Loucy (cell line): ENCODE data around the gene APPL2.

Experiments
- H2AFZ ChIP-seq: fragments of 200-600 bp; sonication (generic); 2 replicates; pipeline ENCODE4 v1.6.0; 2016; ENCODE audit warnings: antibody characterized with exemption, mild to moderate bottlenecking, low read length, moderate library complexity
- H3F3A ChIP-seq: fragments of 200-600 bp; 2 replicates; pipeline ENCODE4 v1.6.0; 2016; ENCODE audit warnings: antibody characterized with exemption, low read depth, mild to moderate bottlenecking
- H3K27me3 ChIP-seq: fragments of 200-600 bp; sonication (generic); 2 replicates; pipeline ENCODE4 v1.6.1; 2014; ENCODE audit warnings: low read length, mild to moderate bottlenecking; ENCODE audit not compliant: insufficient read depth, poor library complexity, severe bottlenecking
- H3K36me3 ChIP-seq: fragments of 200-600 bp; sonication (generic); 2 replicates; pipeline ENCODE4 v1.6.1; 2016; ENCODE audit warnings: low read length; ENCODE audit not compliant: insufficient read depth
- H3K4me1 ChIP-seq: fragments of 200-600 bp; sonication (generic); 2 replicates; pipeline ENCODE4 v1.5.1; 2014; ENCODE audit warnings: low read length, mild to moderate bottlenecking; ENCODE audit not compliant: insufficient read depth, poor library complexity, severe bottlenecking
- H3K4me2 ChIP-seq: fragments of 200-600 bp; sonication (generic); 2 replicates; pipeline ENCODE4 v1.6.0; 2014; ENCODE audit warnings: antibody characterized with exemption, low read length, low read depth, mild to moderate bottlenecking; ENCODE audit not compliant: poor library complexity, severe bottlenecking
- H3K4me3 ChIP-seq: fragments of 200-600 bp; sonication (generic); 2 replicates; pipeline ENCODE4 v1.5.1; 2014; ENCODE audit warnings: low read length, mild to moderate bottlenecking, mixed read lengths; ENCODE audit not compliant: poor library complexity, severe bottlenecking
- H3K79me2 ChIP-seq: fragments of 200-600 bp; sonication (generic); 2 replicates; pipeline ENCODE4 v1.6.1; 2014; ENCODE audit warnings: low read length; ENCODE audit not compliant: insufficient read depth
- H3K9ac ChIP-seq: fragments of 200-600 bp; sonication (generic); 2 replicates; pipeline ENCODE4 v1.6.0; 2014; ENCODE audit warnings: mild to moderate bottlenecking, low read depth, low read length, moderate library complexity; ENCODE audit not compliant: poor library complexity, severe bottlenecking
- H3K9me2 ChIP-seq: fragments of 200-600 bp; sonication (generic); replicated peaks from 2 replicates; pipeline ENCODE4 v1.6.1; 2016; ENCODE audit warnings: low read depth, low read length, mixed read lengths
- H3K9me3 ChIP-seq: fragments of 200-600 bp; sonication (generic); 2 replicates; pipeline ENCODE4 v1.6.1; 2014; ENCODE audit warnings: mild to moderate bottlenecking, antibody characterized with exemption, low read length, low read depth; ENCODE audit not compliant: insufficient read depth
- H4K20me1 ChIP-seq: fragments of 200-600 bp; sonication (generic); 2 replicates; pipeline ENCODE4 v1.6.0; 2014; ENCODE audit warnings: antibody characterized with exemption, low read length, mild to moderate bottlenecking; ENCODE audit not compliant: insufficient read depth, poor library complexity, severe bottlenecking
- CTCF ChIP-seq: fragments of 200-600 bp; sonication (generic); conservative IDR thresholded peaks from 2 replicates; pipeline ENCODE4 v1.5.1; 2014; ENCODE audit warnings: mild to moderate bottlenecking, antibody characterized with exemption, low read length
- EZH2phosphoT487 ChIP-seq: fragments of 200-600 bp; IDR thresholded peaks from 2 replicates; pipeline ENCODE4 v1.6.1; 2018; ENCODE audit warnings: antibody characterized with exemption, mild to moderate bottlenecking, moderate library complexity, borderline replicate concordance

The APPL2 gene

GRCh38 chr12:105275997-105276733 lies 40.2 kb upstream of the APPL2 start:
- H3K9me2 ChIP-seq: no peaks in the 10 kb centered on the region
- H3F3A ChIP-seq: no peaks in the 10 kb centered on the region
- no peaks in the 10 kb centered on the region for H3K9me3 ChIP-seq
- no peak overlapping the region for H2AFZ ChIP-seq
- H3K27me3 ChIP-seq: no peaks in the 10 kb centered on the region
- no peak overlapping the region for H3K9ac ChIP-seq
- H3K4me3 ChIP-seq: no peak overlapping the region
- H4K20me1 ChIP-seq: no peaks in the 10 kb centered on the region
- no peaks in the 10 kb centered on the region for H3K79me2 ChIP-seq
- no peak for TF ChIP-seq EZH2phosphoT487
- TF ChIP-seq CTCF: no peak
- H3K4me1 ChIP-seq: peaks cover 4% of the 10 kb centered on the region
- H3K4me2 ChIP-seq: no peak overlapping the region
- no peaks in the 10 kb centered on the region for H3K36me3 ChIP-seq

- H4K20me1 ChIP-seq: no peaks in the 10 kb centered on the region
- no peak for TF ChIP-seq EZH2phosphoT487
- no peak for TF ChIP-seq CTCF
Observed at GRCh38 chr12:105274571-105274970, 38.6 kb upstream of the APPL2 start.

GRCh38 chr12:105273601-105274000 lies 37.6 kb upstream of the APPL2 start:
- TF ChIP-seq EZH2phosphoT487: no peak
- no peak for TF ChIP-seq CTCF
- no peaks in the 10 kb centered on the region for H3K27me3 ChIP-seq
- H3K4me2 ChIP-seq: no peak overlapping the region
- H3K9me3 ChIP-seq: no peaks in the 10 kb centered on the region
- no peaks in the 10 kb centered on the region for H3F3A ChIP-seq
- H3K9ac ChIP-seq: no peak overlapping the region
- H3K4me1 ChIP-seq: peaks cover 8% of the 10 kb centered on the region
- H2AFZ ChIP-seq: no peak overlapping the region
- H3K36me3 ChIP-seq: no peaks in the 10 kb centered on the region
- H4K20me1 ChIP-seq: no peaks in the 10 kb centered on the region
- H3K9me2 ChIP-seq: no peaks in the 10 kb centered on the region
- no peaks in the 10 kb centered on the region for H3K79me2 ChIP-seq
- H3K4me3 ChIP-seq: no peak overlapping the region

More at GRCh38 chr12:105274571-105274970, 38.6 kb upstream of the APPL2 start:
- Histone ChIP-seq H3K4me3 (no peak overlapping the region), H2AFZ (no peak overlapping the region), H3F3A (no peaks in the 10 kb centered on the region), H3K36me3 (no peaks in the 10 kb centered on the region), H3K79me2 (no peaks in the 10 kb centered on the region), H3K27me3 (no peaks in the 10 kb centered on the region), H3K9me3 (no peaks in the 10 kb centered on the region), H3K4me2 (no peak overlapping the region), H3K9ac (no peak overlapping the region), H3K4me1 (peaks cover 8% of the 10 kb centered on the region), H3K9me2 (no peaks in the 10 kb centered on the region)
